Peyer's patch (tissue), 4 donors: ENCODE measurements around the gene ZNF417. TPM values are rescaled to one million over a fixed set of nuclear protein-coding genes. Genes with fewer than 3 reads are reported as not detected.
"Not testable (repeated sequence)": the region's sequence is repeated elsewhere in the genome, so short reads cannot be mapped to it uniquely, and the experiment has no call there.

Experiments used
- DNase-seq, 3 donors: peaks; one replicate each; pipeline ENCODE4 v3.0.0-alpha.2; 2017 to 2019
- H3K27ac ChIP-seq, 4 donors: fragments of 200-600 bp; sonication (generic); one replicate each; pipeline ENCODE4 v1.5.1; 2016 to 2019
- H3K27me3 ChIP-seq, 2 donors: fragments of 200-600 bp; sonication (generic); one replicate each; pipeline ENCODE4 v1.5.1; 2019
- H3K36me3 ChIP-seq, 3 donors: fragments of 200-600 bp; sonication (generic); one replicate each; pipeline ENCODE4 v1.5.1; 2016 to 2019
- H3K4me1 ChIP-seq, 4 donors: fragments of 200-600 bp; sonication (generic); one replicate each; pipeline ENCODE4 v1.5.1; 2016 to 2019
- H3K4me3 ChIP-seq, 4 donors: fragments of 200-600 bp; sonication (generic); 1 replicate in 3 of 4; 2 replicates in 1 of 4; pipeline ENCODE4 v1.5.1; 2016 to 2019; ENCODE audit warnings: mild to moderate bottlenecking in 1 of 4
- H3K9me3 ChIP-seq, 4 donors: fragments of 200-600 bp; sonication (generic); one replicate each; pipeline ENCODE4 v1.5.1; 2016 to 2019; ENCODE audit warnings: mild to moderate bottlenecking in 1 of 4
- POLR2A ChIP-seq, 2 donors: fragments of 450-650 bp; IDR thresholded peaks; one replicate each; pipeline ENCODE4 v1.5.1; 2017; ENCODE audit warnings: antibody characterized with exemption in 2 of 2, mild to moderate bottlenecking in 2 of 2, moderate library complexity in 2 of 2
- total RNA-seq, 4 donors: library from RNA; depleted of rRNA; stranded (reverse); fragments of >200 nt; gene quantifications; one replicate each; pipeline ENCODE4 v1.1.0, GENCODE V29; 2016
- TF ChIP-seq, protein P1 (sequence below), 6 experiments: fragments of 450-650 bp in 4 of 6; fragments of 200-600 bp in 2 of 6; sonication (generic) in 1 of 6; IDR thresholded peaks; one replicate each; pipeline ENCODE4 v1.5.1; 2017 to 2019; ENCODE audit warnings: antibody characterized with exemption in 6 of 6, mild to moderate bottlenecking in 3 of 6, moderate library complexity in 1 of 6

The ZNF417 gene
- total RNA-seq, result 10 to 100 TPM; 13.5 to 54.5 (median 19.0) TPM

DNA sequence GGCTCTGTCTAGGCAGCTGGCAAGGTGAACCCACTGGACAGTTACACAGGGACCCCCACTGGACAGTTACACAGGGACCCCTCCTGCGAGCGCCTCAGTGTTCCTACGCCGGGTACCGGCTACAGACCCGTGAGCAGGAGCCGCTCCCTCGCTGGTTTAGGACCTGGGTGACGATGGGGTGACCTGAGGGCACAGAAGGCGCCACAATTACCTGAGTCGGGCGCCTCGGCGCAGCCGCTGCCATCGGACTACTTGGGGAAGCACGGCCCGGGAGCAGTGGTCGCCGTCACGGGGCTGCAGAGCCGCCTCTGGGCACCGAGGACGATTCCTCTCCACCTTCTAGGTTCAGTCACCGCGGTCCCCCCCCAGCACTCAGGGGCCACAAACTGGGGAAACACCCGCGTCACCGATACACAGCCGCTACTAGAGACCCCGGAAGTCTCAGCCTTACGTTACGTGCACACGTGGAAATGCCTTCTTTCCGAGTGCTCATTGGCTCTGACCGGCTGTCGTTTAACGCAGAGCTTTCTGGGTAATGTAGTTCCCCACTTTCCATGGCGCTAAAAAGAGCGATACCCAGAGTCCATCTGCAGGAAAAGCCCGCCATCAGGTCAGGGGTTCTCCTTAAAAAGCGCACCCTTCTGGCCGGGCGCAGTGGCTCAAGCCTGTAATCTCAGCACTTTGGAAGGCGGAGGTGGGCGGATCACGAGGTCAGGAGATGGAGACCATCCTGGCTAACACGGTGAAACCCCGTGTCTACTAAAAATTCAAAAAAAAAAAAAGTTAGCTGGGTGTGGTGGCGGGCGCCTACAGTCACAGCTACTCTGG is at the start of gene ZNF417:
TSS of gene ZNF417 (minus strand) at position 425 of the 828 bp plus-strand sequence. CDS start at position 244, 181 bp downstream.
- Histone ChIP-seq H3K27ac (peak within 1 kb of the TSS; percentile 64 to 79 (median 68)), H3K9me3 (peaks cover 0 to 18% (median 0%) of the 10 kb centered on the region in 4 donors), H3K4me3 (peak within 1 kb of the TSS; percentile 61 to 90 (median 77)), H3K36me3 (peaks cover 0 to 14% (median 0%) of the 10 kb centered on the region in 3 donors), H3K4me1 (peaks cover 0 to 13% (median 3%) of the 10 kb centered on the region in 4 donors)
- TF ChIP-seq, protein P1, sequence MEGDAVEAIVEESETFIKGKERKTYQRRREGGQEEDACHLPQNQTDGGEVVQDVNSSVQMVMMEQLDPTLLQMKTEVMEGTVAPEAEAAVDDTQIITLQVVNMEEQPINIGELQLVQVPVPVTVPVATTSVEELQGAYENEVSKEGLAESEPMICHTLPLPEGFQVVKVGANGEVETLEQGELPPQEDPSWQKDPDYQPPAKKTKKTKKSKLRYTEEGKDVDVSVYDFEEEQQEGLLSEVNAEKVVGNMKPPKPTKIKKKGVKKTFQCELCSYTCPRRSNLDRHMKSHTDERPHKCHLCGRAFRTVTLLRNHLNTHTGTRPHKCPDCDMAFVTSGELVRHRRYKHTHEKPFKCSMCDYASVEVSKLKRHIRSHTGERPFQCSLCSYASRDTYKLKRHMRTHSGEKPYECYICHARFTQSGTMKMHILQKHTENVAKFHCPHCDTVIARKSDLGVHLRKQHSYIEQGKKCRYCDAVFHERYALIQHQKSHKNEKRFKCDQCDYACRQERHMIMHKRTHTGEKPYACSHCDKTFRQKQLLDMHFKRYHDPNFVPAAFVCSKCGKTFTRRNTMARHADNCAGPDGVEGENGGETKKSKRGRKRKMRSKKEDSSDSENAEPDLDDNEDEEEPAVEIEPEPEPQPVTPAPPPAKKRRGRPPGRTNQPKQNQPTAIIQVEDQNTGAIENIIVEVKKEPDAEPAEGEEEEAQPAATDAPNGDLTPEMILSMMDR (IDR thresholded peaks at IDR 0.05), result peak in 2 of 6 experiments; percentile 24 to 52
- TF ChIP-seq POLR2A (IDR thresholded peaks at IDR 0.05), result peak; percentile 28 to 46
- not testable (repeated sequence) for H3K27me3 ChIP-seq
- DNase-seq, result peak; percentile 81 to 92 (median 84)

DNA sequence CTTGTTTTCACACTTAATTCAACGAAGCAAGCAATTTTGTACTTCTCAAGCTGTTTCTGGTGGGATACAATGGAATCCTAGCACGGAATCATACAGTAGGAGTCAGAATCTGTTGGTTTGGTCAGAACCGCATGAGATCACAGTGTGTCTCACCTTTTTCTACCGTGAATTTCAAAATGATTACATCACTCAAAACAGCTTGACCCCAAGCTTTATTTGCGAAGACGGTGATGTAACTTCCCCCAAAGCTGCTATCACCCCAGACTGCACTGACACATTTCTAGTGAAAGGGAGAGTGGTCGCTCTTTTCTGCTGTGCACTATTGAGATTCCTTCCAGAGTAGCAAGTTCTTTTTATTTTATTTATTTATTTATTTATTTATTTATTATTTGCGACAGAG is 48.4 kb upstream of the ZNF417 start:
- Histone ChIP-seq H3K36me3 (no peaks in the 10 kb centered on the region), H3K27ac (no peak overlapping the region), H3K4me1 (no peaks in the 10 kb centered on the region), H3K9me3 (peaks cover 0 to 56% (median 24%) of the 10 kb centered on the region in 4 donors), H3K27me3 (no peaks in the 10 kb centered on the region), H3K4me3 (no peak overlapping the region)
- TF ChIP-seq POLR2A (IDR thresholded peaks at IDR 0.05), result no peak
- TF ChIP-seq, protein P1 (IDR thresholded peaks at IDR 0.05), result no peak
- no peak for DNase-seq

DNA sequence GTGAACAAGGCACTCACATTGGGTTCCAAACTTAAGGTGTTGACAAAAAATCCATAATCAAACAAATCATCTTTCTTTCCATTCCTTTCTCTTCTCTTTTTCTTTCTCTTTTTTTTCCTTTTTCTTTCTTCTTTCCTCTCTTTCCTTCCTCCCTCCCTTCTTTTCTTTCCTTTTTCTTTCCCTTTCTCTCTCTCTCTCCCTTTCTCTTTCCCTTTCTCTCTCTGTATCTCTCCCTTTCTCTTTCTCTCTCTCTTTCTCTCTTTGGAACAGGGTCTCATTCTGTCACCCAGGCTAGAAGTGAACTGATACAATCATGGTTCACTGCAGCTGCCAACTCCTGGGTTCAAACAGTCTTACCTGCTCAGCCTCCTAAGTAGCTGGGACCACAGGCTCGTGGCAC is 45.4 kb upstream of the ZNF417 start:
- Histone ChIP-seq H3K27ac (no peak overlapping the region), H3K4me3 (no peak overlapping the region), H3K27me3 (no peaks in the 10 kb centered on the region), H3K36me3 (no peaks in the 10 kb centered on the region), H3K4me1 (no peaks in the 10 kb centered on the region), H3K9me3 (peaks cover 0 to 64% (median 14%) of the 10 kb centered on the region in 4 donors)
- no peak for TF ChIP-seq POLR2A (IDR thresholded peaks at IDR 0.05)
- TF ChIP-seq, protein P1 (IDR thresholded peaks at IDR 0.05), result no peak
- DNase-seq, result no peak

DNA sequence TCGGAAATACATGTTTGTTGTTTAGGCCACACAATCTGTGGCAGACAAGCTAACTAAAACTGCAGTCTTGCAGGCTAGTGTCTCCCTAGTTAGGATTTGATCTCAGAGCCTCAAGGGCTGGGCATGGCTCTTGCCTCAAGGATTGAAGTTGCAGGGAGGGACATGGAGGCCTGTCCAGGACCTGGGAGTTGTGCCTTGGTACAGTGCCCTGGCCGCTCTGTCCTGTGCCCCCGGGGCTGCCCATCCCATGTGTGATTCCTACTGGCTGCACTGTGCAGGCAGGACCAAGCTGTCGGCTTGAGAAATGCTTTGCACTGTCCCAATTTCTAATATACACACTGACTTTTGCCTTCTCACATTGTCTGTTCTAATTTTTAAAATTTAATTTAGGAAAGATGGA is 38.6 kb upstream of the ZNF417 start:
- Histone ChIP-seq H3K4me3 (no peak overlapping the region), H3K36me3 (no peaks in the 10 kb centered on the region), H3K9me3 (peaks cover 0 to 34% (median 6%) of the 10 kb centered on the region in 4 donors), H3K4me1 (no peaks in the 10 kb centered on the region), H3K27me3 (no peaks in the 10 kb centered on the region), H3K27ac (no peak overlapping the region)
- no peak for DNase-seq
- TF ChIP-seq, protein P1 (IDR thresholded peaks at IDR 0.05), result no peak
- no peak for TF ChIP-seq POLR2A (IDR thresholded peaks at IDR 0.05)

DNA sequence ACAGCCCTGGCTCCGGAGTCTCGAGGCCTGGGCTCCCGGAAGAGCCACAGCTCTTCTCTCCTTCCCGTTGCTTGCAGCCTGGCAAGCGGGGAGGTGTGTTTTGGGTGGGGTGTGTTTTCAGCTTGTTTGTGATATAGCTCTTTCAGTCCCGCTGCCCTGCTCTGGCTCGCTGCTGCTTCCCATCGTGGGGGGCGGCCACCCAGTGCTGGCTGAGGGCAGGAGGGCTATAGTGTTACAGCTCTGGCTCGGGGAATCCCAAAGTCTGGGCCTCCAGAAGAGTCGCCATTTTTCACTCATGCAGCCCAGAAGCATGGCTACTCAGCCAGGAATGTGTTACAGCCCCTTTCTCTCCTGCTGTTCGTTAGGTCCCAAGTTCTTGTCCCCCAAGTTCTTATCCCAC is 33.3 kb upstream of the ZNF417 start:
- no peak overlapping the region for H3K27ac ChIP-seq
- H3K27me3 ChIP-seq, result no peaks in the 10 kb centered on the region
- H3K9me3 ChIP-seq, result peaks cover 0 to 10% (median 4%) of the 10 kb centered on the region in 4 donors
- peaks cover 0 to 11% (median 2%) of the 10 kb centered on the region in 4 donors for H3K4me1 ChIP-seq
- no peak overlapping the region for H3K4me3 ChIP-seq
- DNase-seq, result no peak
- no peak for TF ChIP-seq POLR2A (IDR thresholded peaks at IDR 0.05)
- TF ChIP-seq, protein P1 (IDR thresholded peaks at IDR 0.05), result no peak
- no peaks in the 10 kb centered on the region for H3K36me3 ChIP-seq
